ENCODE data around the gene CNOT11. TPM values are rescaled to one million over a fixed set of nuclear protein-coding genes. Genes with fewer than 3 reads are reported as not detected.
A peak's percentile ranks its signal among the peaks of the same experiment; 100 is the strongest.

CNOT11 gene
- total and polyA plus RNA-seq, 2 of the 13 experiments (the other 11 are each of a cell fraction or from before 2014, with no cell fraction given): 114 to 209 TPM

GRCh38 chr2:101253013-101253702, 472 bp downstream of the CNOT11 start (continued):
- TF ChIP-seq MLX (CRISPR knock-in tag; IDR thresholded peaks at IDR 0.05) (no peak), ZNF274 (CRISPR knock-in tag; IDR thresholded peaks at IDR 0.05) (peak; percentile 60; the same call in 1 of the 2 replicates), LBX2 (CRISPR knock-in tag; IDR thresholded peaks at IDR 0.05; ENCODE audit: borderline replicate concordance) (no peak), CAMTA2 (CRISPR knock-in tag; IDR thresholded peaks at IDR 0.05; ENCODE audit: borderline replicate concordance) (peak; percentile 87; the same call in 1 of the 2 replicates), BCL3 (CRISPR knock-in tag; IDR thresholded peaks at IDR 0.05) (peak; percentile 86; the same call in 1 of the 2 replicates), THAP11 (CRISPR knock-in tag; IDR thresholded peaks at IDR 0.05) (no peak), ZNF383 (CRISPR knock-in tag; IDR thresholded peaks at IDR 0.05; ENCODE audit: borderline replicate concordance) (0 out of 2 replicates have a peak, but pooled peaks have one; percentile 56), JUNB (CRISPR knock-in tag; IDR thresholded peaks at IDR 0.05; ENCODE audit: borderline replicate concordance) (no peak), SMC3 (IDR thresholded peaks at IDR 0.05; ENCODE audit: low read length) (no peak), ZNF704 (CRISPR knock-in tag; IDR thresholded peaks at IDR 0.05; ENCODE audit: borderline replicate concordance) (no peak), NBN (conservative IDR thresholded peaks at IDR 0.05) (no peak), ZBTB33 (CRISPR knock-in tag; IDR thresholded peaks at IDR 0.05) (no peak), PAXIP1 (CRISPR knock-in tag; conservative IDR thresholded peaks at IDR 0.05) (no peak), ZNF260 (CRISPR knock-in tag; IDR thresholded peaks at IDR 0.05; ENCODE audit: borderline replicate concordance, low read depth) (no peak), ARNT2 (CRISPR knock-in tag; IDR thresholded peaks at IDR 0.05; ENCODE audit: low read depth) (0 out of 2 replicates have a peak, but pooled peaks have one; percentile 58), GPN1 (CRISPR knock-in tag; IDR thresholded peaks at IDR 0.05; ENCODE audit: borderline replicate concordance) (no peak), ARHGAP35 (CRISPR knock-in tag; IDR thresholded peaks at IDR 0.05; ENCODE audit: borderline replicate concordance) (no peak; the same call in 1 of the 2 replicates), ZNF337 (CRISPR knock-in tag; IDR thresholded peaks at IDR 0.05; ENCODE audit: borderline replicate concordance, low read depth) (0 out of 2 replicates have a peak, but pooled peaks have one; percentile 21), PLRG1 (conservative IDR thresholded peaks at IDR 0.05) (no peak), MIXL1 (CRISPR knock-in tag; IDR thresholded peaks at IDR 0.05) (no peak)

Data from HepG2 (cell line).